HepG2 (cell line): ENCODE data around the gene SIX5. TPM values are rescaled to one million over a fixed set of nuclear protein-coding genes. Genes with fewer than 3 reads are reported as not detected.
A peak's percentile ranks its signal among the peaks of the same experiment; 100 is the strongest.

ENCODE experiments used
- CEBPB ChIP-seq: IDR thresholded peaks from 2 replicates; pipeline ENCODE4 v1.6.1; 2011; ENCODE audit warnings: low read depth, low read length, improper control_type of control experiment, borderline replicate concordance
- CREB1 ChIP-seq, 2 experiments: fragments of 450-650 bp in 1 of 2; IDR thresholded peaks; 2 replicates each; pipeline ENCODE4 v1.6.1; 2016 to 2017; ENCODE audit warnings: control low read depth in 1 of 2, mild to moderate bottlenecking in 1 of 2, missing compliant biosample characterization in 1 of 2, missing genetic modification characterization in 1 of 2
- DR1 ChIP-seq: sonication (generic); formaldehyde crosslinking; IDR thresholded peaks from 2 replicates; pipeline ENCODE4 v1.8.0; 2021; ENCODE audit warnings: mild to moderate bottlenecking, missing genetic modification reagents, inconsistent platforms
- ELF3 ChIP-seq: IDR thresholded peaks from 2 replicates; pipeline ENCODE4 v1.6.1; 2016; ENCODE audit warnings: missing genetic modification reagents, missing compliant biosample characterization
- HOXA3 ChIP-seq: sonication (generic); formaldehyde crosslinking; IDR thresholded peaks from 2 replicates; pipeline ENCODE4 v1.5.0; 2020; ENCODE audit warnings: missing genetic modification reagents
- HOXD1 ChIP-seq: sonication (generic); formaldehyde crosslinking; IDR thresholded peaks from 2 replicates; pipeline ENCODE4 v1.5.0; 2020; ENCODE audit warnings: missing genetic modification reagents
- KLF13 ChIP-seq: sonication (generic); formaldehyde crosslinking; IDR thresholded peaks from 2 replicates; pipeline ENCODE4 v1.4.0; 2020; ENCODE audit warnings: mild to moderate bottlenecking, missing genetic modification reagents
- KLF15 ChIP-seq: sonication (generic); formaldehyde crosslinking; IDR thresholded peaks from 2 replicates; pipeline ENCODE4 v1.8.1; 2023; ENCODE audit warnings: borderline replicate concordance, mild to moderate bottlenecking, inconsistent platforms, missing genetic modification reagents, mixed read lengths
- MEIS2 ChIP-seq: sonication (generic); formaldehyde crosslinking; IDR thresholded peaks from 2 replicates; pipeline ENCODE4 v1.9.0; 2021; ENCODE audit warnings: mild to moderate bottlenecking, missing genetic modification reagents
- PAX8 ChIP-seq: sonication (generic); formaldehyde crosslinking; IDR thresholded peaks from 2 replicates; pipeline ENCODE4 v1.8.0; 2022; ENCODE audit warnings: mild to moderate bottlenecking, missing genetic modification reagents, borderline replicate concordance
- SAFB2 ChIP-seq: sonication (generic); formaldehyde crosslinking; IDR thresholded peaks from 2 replicates; pipeline ENCODE4 v1.5.1; 2020; ENCODE audit warnings: missing genetic modification reagents, low read depth, mild to moderate bottlenecking, borderline replicate concordance
- SIX4 ChIP-seq: sonication (generic); formaldehyde crosslinking; IDR thresholded peaks from 2 replicates; pipeline ENCODE4 v1.4.0; 2020; ENCODE audit warnings: missing genetic modification reagents
- SMAD3 ChIP-seq: sonication (generic); formaldehyde crosslinking; IDR thresholded peaks from 2 replicates; pipeline ENCODE4 v1.4.0; 2020; ENCODE audit warnings: missing genetic modification reagents
- SOX13 ChIP-seq, 3 experiments: fragments of 450-650 bp in 1 of 3; sonication (generic) in 1 of 3; formaldehyde crosslinking in 1 of 3; IDR thresholded peaks in 2 of 3; conservative IDR thresholded peaks in 1 of 3; 2 replicates each; pipeline versions ENCODE4 v1.5.0 to v1.6.1; 2016 to 2020; ENCODE audit warnings: antibody characterized with exemption in 1 of 3, mild to moderate bottlenecking in 1 of 3, missing compliant biosample characterization in 1 of 3, missing genetic modification reagents in 1 of 3, moderate library complexity in 1 of 3
- SPEN ChIP-seq: sonication (generic); formaldehyde crosslinking; IDR thresholded peaks from 2 replicates; pipeline ENCODE4 v1.5.1; 2020; ENCODE audit warnings: low read depth, mild to moderate bottlenecking, missing genetic modification reagents
- STAT5B ChIP-seq: sonication (generic); formaldehyde crosslinking; IDR thresholded peaks from 2 replicates; pipeline ENCODE4 v1.4.0; 2020; ENCODE audit warnings: missing genetic modification reagents
- ZBTB38 ChIP-seq: sonication (generic); formaldehyde crosslinking; IDR thresholded peaks from 2 replicates; pipeline ENCODE4 v1.5.1; 2020; ENCODE audit warnings: mild to moderate bottlenecking, missing genetic modification reagents
- ZFP36L1 ChIP-seq: sonication (generic); formaldehyde crosslinking; IDR thresholded peaks from 2 replicates; pipeline ENCODE4 v1.8.0; 2022; ENCODE audit warnings: mild to moderate bottlenecking, missing genetic modification reagents, moderate library complexity
- ZNF557 ChIP-seq: sonication (generic); formaldehyde crosslinking; IDR thresholded peaks from 2 replicates; pipeline ENCODE4 v1.4.0; 2020; ENCODE audit warnings: missing genetic modification reagents
- ZSCAN21 ChIP-seq: sonication (generic); formaldehyde crosslinking; IDR thresholded peaks from 2 replicates; pipeline ENCODE4 v1.8.0; 2022; ENCODE audit warnings: mild to moderate bottlenecking, missing genetic modification reagents, moderate library complexity, borderline replicate concordance
- polyA plus RNA-seq, 8 experiments: library from polyadenylated mRNA; depleted of rRNA in 3 of 8; stranded (reverse) in 7 of 8; unstranded in 1 of 8; fragments of >200 nt; fragmentation: Illumina TruSeq in 4 of 8; extraction: Trizol in 4 of 8; gene quantifications; 2 replicates each; pipeline versions ENCODE4 v1.2.1 to v1.2.3, GENCODE V29; 2011 to 2016; ENCODE audit warnings: low read depth in 4 of 8, missing spikeins in 1 of 8, mixed read lengths in 1 of 8; ENCODE audit not compliant: insufficient read depth in 1 of 8
- total RNA-seq, 5 experiments: library from RNA; depleted of rRNA; stranded (reverse); fragments of >200 nt; fragmentation: Illumina TruSeq; extraction: Trizol; gene quantifications; 2 replicates each; pipeline ENCODE4 v1.2.3, GENCODE V29; 2016; ENCODE audit warnings: low read depth in 1 of 5
- TF ChIP-seq, protein P1 (sequence below): sonication (generic); IDR thresholded peaks from 2 replicates; pipeline ENCODE4 v1.6.1; 2016; ENCODE audit warnings: low read depth, borderline replicate concordance
- TF ChIP-seq, protein P2 (sequence below): sonication (generic); formaldehyde crosslinking; IDR thresholded peaks from 2 replicates; pipeline ENCODE4 v1.4.0; 2020; ENCODE audit warnings: missing genetic modification reagents
- TF ChIP-seq, protein P3 (sequence below): IDR thresholded peaks from 2 replicates; pipeline ENCODE4 v1.4.0; 2020; ENCODE audit warnings: mild to moderate bottlenecking, missing genetic modification reagents
- TF ChIP-seq, protein P4 (sequence below): sonication (generic); formaldehyde crosslinking; IDR thresholded peaks from 2 replicates; pipeline ENCODE4 v1.9.0; 2021; ENCODE audit warnings: missing genetic modification reagents, mild to moderate bottlenecking, borderline replicate concordance

Gene SIX5
- total and polyA plus RNA-seq, 2 of the 13 experiments (the other 11 are each of a cell fraction or from before 2014, with no cell fraction given) = 7.7 to 10.5 TPM

DNA sequence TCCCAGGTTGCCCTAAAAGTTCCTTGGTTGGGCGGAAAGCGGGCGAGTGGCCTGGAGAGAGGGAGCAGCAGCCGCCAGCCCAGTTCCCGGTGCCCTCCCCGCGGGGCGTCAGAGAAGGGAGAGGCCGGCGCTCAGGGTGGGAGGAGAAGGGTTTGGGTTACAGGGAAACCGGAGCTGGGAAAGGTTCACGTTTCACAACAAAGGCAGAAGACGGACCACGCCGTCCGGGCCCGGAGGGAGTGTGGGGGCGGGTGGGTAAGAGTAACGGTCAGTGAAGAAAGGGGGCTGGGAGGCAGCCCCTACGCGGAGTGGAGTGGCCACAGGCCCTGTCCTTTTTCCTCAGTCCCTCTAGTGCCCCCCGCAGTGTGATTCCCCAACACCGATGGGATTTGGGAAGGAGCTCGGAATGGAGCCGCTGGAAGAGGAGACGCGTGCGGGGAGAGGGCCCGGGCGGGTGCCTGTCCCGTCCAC is 1.6 kb downstream of the SIX5 start (continued):
- TF ChIP-seq ZNF557 (CRISPR knock-in tag) (0 out of 2 replicates have a peak, but pooled peaks have one; percentile 11), ELF3 (peak; percentile 18; the same call in 1 of the 2 replicates), STAT5B (no peak), MEIS2 (CRISPR knock-in tag) (no peak), CREB1 (IDR thresholded peaks at IDR 0.05) (no peak), CREB1 (CRISPR knock-in tag; IDR thresholded peaks at IDR 0.05) (no peak), ZSCAN21 (CRISPR knock-in tag) (peak; percentile 17; the same call in 1 of the 2 replicates), SMAD3 (CRISPR knock-in tag) (no peak), ZFP36L1 (0 out of 2 replicates have a peak, but pooled peaks have one; percentile 44), DR1 (no peak), SAFB2 (CRISPR knock-in tag) (no peak), PAX8 (CRISPR knock-in tag) (no peak), KLF13 (CRISPR knock-in tag) (no peak), SIX4 (CRISPR knock-in tag) (peak; percentile 98), CEBPB (peak; percentile 27; the same call in 1 of the 2 replicates), SOX13 (IDR thresholded peaks at IDR 0.05) (no peak), SOX13 (CRISPR knock-in tag; conservative IDR thresholded peaks at IDR 0.05 in 1 of 2, IDR thresholded peaks at IDR 0.05 in 1 of 2) (peak in 1 of 2 experiments; percentile 42; a peak in 1 of 4 replicates), HOXA3 (CRISPR knock-in tag) (peak; percentile 39; the same call in 1 of the 2 replicates), ZBTB38 (no peak), HOXD1 (no peak), SPEN (CRISPR knock-in tag) (0 out of 2 replicates have a peak, but pooled peaks have one; percentile 56), KLF15 (CRISPR knock-in tag) (0 out of 2 replicates have a peak, but pooled peaks have one; percentile 9)
- TF ChIP-seq, protein P1, sequence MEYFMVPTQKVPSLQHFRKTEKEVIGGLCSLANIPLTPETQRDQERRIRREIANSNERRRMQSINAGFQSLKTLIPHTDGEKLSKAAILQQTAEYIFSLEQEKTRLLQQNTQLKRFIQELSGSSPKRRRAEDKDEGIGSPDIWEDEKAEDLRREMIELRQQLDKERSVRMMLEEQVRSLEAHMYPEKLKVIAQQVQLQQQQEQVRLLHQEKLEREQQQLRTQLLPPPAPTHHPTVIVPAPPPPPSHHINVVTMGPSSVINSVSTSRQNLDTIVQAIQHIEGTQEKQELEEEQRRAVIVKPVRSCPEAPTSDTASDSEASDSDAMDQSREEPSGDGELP = no peak
- TF ChIP-seq, protein P2, sequence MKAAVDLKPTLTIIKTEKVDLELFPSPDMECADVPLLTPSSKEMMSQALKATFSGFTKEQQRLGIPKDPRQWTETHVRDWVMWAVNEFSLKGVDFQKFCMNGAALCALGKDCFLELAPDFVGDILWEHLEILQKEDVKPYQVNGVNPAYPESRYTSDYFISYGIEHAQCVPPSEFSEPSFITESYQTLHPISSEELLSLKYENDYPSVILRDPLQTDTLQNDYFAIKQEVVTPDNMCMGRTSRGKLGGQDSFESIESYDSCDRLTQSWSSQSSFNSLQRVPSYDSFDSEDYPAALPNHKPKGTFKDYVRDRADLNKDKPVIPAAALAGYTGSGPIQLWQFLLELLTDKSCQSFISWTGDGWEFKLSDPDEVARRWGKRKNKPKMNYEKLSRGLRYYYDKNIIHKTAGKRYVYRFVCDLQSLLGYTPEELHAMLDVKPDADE = no peak
- TF ChIP-seq, protein P3, sequence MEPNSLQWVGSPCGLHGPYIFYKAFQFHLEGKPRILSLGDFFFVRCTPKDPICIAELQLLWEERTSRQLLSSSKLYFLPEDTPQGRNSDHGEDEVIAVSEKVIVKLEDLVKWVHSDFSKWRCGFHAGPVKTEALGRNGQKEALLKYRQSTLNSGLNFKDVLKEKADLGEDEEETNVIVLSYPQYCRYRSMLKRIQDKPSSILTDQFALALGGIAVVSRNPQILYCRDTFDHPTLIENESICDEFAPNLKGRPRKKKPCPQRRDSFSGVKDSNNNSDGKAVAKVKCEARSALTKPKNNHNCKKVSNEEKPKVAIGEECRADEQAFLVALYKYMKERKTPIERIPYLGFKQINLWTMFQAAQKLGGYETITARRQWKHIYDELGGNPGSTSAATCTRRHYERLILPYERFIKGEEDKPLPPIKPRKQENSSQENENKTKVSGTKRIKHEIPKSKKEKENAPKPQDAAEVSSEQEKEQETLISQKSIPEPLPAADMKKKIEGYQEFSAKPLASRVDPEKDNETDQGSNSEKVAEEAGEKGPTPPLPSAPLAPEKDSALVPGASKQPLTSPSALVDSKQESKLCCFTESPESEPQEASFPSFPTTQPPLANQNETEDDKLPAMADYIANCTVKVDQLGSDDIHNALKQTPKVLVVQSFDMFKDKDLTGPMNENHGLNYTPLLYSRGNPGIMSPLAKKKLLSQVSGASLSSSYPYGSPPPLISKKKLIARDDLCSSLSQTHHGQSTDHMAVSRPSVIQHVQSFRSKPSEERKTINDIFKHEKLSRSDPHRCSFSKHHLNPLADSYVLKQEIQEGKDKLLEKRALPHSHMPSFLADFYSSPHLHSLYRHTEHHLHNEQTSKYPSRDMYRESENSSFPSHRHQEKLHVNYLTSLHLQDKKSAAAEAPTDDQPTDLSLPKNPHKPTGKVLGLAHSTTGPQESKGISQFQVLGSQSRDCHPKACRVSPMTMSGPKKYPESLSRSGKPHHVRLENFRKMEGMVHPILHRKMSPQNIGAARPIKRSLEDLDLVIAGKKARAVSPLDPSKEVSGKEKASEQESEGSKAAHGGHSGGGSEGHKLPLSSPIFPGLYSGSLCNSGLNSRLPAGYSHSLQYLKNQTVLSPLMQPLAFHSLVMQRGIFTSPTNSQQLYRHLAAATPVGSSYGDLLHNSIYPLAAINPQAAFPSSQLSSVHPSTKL = no peak
- TF ChIP-seq, protein P4, sequence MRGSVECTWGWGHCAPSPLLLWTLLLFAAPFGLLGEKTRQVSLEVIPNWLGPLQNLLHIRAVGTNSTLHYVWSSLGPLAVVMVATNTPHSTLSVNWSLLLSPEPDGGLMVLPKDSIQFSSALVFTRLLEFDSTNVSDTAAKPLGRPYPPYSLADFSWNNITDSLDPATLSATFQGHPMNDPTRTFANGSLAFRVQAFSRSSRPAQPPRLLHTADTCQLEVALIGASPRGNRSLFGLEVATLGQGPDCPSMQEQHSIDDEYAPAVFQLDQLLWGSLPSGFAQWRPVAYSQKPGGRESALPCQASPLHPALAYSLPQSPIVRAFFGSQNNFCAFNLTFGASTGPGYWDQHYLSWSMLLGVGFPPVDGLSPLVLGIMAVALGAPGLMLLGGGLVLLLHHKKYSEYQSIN (CRISPR knock-in tag) = no peak
